ENCODE data around the gene TBXAS1. TPM values are rescaled to one million over a fixed set of nuclear protein-coding genes. Genes with fewer than 3 reads are reported as not detected.
"Not testable (repeated sequence)": the region's sequence is repeated elsewhere in the genome, so short reads cannot be mapped to it uniquely, and the experiment has no call there.

The TBXAS1 gene
- polyA plus RNA-seq, 4 donors: 22.9 to 28.9 (median 25.4) TPM

- DNase-seq (ENCODE audit: low read depth in 4 of 4, low spot score in 3 of 4): no peak
Observed at GRCh38 chr7:139886899-139887298, 57.8 kb downstream of the TBXAS1 start.

GRCh38 chr7:139887992-139888481 is 59.0 kb downstream of the TBXAS1 start:
- DNase-seq (ENCODE audit: low read depth in 4 of 4, low spot score in 3 of 4): no peak

- DNase-seq (ENCODE audit: low read depth in 4 of 4, low spot score in 3 of 4): no peak
Observed at GRCh38 chr7:139889186-139889871, 60.3 kb downstream of the TBXAS1 start.

DNA sequence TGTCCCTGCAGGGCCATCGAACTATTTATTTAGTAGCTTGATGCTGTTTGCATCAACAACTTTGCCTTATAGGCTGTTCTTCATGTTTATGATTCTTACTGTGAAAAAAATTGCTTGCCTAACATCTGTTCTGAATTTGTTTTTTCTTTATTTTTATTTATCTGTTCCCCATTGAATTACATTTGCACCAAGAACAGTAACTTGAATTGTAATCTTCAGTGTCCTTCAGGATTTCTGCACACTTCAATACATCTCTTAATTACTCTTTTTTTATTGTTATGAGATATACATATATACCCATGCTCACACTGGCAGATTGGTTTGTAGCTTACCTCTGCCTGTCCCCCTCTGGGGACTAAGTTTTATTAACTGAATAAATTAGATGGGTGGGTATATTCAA is 64.4 kb downstream of the TBXAS1 start:
- DNase-seq (ENCODE audit: low read depth in 4 of 4, low spot score in 3 of 4): no peak

DNA sequence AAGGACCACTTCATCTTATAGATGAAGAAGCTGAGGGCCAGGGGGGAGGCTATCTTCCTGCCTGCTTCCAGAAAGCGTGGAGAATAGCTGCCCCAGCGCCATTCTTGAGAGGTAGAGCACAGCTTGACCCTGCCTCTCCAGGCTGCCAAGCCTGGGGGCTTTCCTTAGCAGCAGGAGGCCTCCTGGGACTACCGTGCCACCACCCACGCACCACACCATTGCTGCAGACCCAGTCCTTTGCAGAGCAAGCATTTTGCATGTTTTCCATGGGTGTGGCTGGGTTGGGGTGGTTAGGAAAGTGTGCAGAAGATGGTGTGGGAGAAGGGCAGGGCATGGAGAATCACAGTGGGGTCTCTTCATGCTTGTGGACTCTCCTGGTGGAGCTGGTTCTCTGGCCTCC is 64.9 kb downstream of the TBXAS1 start:
- no peak for DNase-seq (ENCODE audit: low read depth in 4 of 4, low spot score in 3 of 4)

- no peak for DNase-seq (ENCODE audit: low read depth in 4 of 4, low spot score in 3 of 4)
Observed at GRCh38 chr7:139895141-139895829, 66.2 kb downstream of the TBXAS1 start.

GRCh38 chr7:139896288-139896687 is 67.2 kb downstream of the TBXAS1 start:
- DNase-seq (ENCODE audit: low read depth in 4 of 4, low spot score in 3 of 4): no peak

- DNase-seq (ENCODE audit: low read depth in 4 of 4, low spot score in 3 of 4): no peak
Observed at GRCh38 chr7:139896831-139897230, 67.8 kb downstream of the TBXAS1 start.

- no peak for DNase-seq (ENCODE audit: low read depth in 4 of 4, low spot score in 3 of 4)
Observed at GRCh38 chr7:139897422-139898090, 68.5 kb downstream of the TBXAS1 start.

DNA sequence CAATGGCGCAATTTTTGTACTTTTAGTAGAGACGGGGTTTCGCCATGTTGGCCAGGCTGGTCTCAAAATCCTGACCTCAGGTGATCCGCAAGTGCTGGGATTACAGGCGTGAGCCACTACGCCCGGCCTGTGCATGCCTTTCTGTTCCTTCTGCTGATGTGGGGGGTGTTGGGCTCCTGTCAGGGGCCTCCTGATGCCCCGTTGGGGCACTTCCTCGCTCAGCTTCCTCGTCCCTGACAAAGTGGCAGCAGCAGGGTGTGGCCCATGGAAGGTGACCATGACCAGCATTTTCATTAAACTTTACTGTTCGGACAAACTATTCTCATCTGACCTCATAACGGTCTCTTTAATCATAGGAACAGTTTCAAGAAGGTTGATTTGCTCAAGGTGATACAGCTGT is 69.4 kb downstream of the TBXAS1 start:
- DNase-seq (ENCODE audit: low read depth in 4 of 4, low spot score in 3 of 4): no peak

DNA sequence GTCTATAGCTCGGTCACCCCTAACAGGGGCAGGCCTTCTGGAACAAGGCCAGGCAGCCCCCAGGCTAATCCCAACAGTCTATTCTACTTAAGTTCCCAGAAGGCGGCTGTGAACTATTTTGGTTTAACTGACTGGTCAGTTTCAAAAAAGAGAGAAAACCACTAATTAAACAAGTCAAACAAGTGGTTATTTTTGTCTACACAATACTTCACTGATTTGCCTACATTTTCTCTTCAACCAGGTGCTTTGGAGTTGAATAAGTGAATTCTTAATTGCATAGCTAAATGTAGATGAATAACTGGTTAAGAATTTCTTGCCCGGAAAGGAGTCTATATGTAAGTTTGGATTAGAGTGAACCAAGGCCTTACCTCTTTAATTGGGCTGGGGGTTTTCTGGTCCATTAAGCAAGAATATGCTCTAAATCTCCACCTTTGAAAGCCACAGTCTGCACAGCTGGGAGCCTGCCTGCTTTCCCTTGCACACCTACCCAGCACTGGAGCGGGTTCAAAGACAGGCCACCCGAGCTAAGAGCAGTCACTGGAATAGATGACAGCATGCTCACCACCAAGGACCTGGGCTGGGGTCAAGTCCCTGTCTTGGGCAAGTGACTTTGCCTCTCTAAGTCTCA is 70.4 kb downstream of the TBXAS1 start:
- peak in 1 of 4 donors; percentile 43 for DNase-seq (ENCODE audit: low read depth in 4 of 4, low spot score in 3 of 4)

GRCh38 chr7:139900326-139900725 is 71.3 kb downstream of the TBXAS1 start:
- no peak for DNase-seq (ENCODE audit: low read depth in 4 of 4, low spot score in 3 of 4)

DNA sequence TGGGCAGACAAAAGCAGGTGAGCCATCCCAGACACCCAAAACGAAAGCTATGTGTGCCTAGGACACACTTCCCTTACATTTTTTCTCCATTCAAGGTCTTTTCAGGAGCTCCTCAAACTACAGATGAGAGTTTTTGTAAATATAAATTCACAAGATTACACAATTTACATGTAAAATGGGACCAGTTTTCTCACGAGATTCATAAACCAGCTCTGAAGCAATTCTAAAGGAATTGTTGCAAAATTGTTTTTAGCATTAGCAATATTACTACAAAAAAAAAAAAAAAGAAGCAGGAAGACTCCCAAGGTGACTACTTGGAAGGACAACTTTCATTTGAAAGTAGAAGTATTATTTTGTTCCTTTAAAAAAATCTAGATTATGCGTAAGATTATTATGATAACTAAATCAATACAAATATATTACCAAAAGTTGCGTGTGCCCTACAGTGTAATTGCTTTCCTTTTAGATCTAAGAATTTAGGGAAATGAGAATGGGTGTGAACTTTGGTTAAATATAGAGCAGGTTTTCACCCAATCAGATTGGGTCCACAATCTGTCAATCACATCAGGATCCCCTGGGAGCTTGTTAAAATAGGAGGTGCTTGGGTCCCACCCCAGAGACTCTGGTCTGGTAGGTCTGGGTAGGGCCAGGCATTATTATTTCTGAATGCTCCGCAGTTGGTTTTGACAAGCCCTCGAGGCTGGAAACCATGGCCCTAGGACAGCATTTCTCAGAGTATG is 72.2 kb downstream of the TBXAS1 start:
- no peak for DNase-seq (ENCODE audit: low read depth in 4 of 4, low spot score in 3 of 4)

DNA sequence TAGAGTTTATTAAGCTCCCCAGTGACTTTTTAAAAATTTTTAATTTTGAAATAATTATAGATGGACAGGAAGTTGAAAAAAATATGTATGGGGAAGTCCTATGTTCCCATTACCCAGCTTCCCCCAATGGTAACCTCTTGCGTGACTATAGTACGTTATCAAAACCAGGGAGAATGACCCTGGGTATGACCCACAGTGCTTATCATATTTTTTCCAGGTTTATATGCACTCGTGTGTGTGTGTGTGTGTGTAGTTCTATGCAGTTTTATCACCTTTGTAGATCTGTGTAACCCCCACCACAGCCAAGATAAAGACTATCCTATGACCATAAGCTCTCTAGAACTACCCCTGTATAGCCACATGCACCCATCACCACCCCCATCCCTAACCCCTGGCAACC is 72.8 kb downstream of the TBXAS1 start:
- DNase-seq (ENCODE audit: low read depth in 4 of 4, low spot score in 3 of 4): no peak

- no peak for DNase-seq (ENCODE audit: low read depth in 4 of 4, low spot score in 3 of 4)
Observed at GRCh38 chr7:139902436-139903102, 73.5 kb downstream of the TBXAS1 start.

DNA sequence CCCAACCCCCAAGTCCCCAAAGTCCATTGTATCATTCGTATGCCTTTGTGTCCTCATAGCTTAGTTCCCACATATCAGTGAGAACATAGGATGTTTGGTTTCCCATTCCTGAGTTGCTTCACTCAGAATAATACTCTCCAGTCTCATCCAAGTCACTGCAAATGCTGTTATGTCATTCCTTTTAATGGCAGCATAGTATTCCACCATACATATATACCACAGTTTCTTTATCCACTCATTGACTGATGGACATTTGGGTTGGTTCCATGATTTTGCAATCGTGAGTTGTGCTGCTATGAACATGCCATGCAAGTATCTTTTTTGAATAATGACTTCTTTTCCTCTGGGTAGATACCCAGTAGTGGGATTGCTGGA is 74.0 kb downstream of the TBXAS1 start:
- DNase-seq (ENCODE audit: low read depth in 4 of 4, low spot score in 3 of 4): not testable (repeated sequence)

DNA sequence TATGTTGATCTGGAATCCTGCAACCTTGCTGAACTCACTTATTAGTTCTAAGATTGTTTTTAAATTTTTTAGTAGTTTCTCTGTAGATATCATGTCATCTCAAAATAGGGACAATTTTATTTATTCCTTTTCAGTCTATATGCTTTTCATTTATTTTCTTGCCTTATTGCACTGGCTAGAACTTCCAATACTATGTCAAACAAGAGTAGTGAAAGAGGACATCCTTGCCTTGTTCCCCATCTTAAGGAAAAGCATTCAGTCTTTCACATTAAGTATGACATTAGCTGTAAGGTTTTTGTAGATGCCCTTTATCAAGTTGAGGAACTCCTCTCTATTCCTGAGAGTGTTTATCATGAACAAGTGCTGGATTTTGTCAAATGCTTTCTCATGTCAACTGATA is 77.8 kb downstream of the TBXAS1 start:
- no peak for DNase-seq (ENCODE audit: low read depth in 4 of 4, low spot score in 3 of 4)

GRCh38 chr7:139908792-139909191 is 79.7 kb downstream of the TBXAS1 start:
- DNase-seq (ENCODE audit: low read depth in 4 of 4, low spot score in 3 of 4): no peak

DNA sequence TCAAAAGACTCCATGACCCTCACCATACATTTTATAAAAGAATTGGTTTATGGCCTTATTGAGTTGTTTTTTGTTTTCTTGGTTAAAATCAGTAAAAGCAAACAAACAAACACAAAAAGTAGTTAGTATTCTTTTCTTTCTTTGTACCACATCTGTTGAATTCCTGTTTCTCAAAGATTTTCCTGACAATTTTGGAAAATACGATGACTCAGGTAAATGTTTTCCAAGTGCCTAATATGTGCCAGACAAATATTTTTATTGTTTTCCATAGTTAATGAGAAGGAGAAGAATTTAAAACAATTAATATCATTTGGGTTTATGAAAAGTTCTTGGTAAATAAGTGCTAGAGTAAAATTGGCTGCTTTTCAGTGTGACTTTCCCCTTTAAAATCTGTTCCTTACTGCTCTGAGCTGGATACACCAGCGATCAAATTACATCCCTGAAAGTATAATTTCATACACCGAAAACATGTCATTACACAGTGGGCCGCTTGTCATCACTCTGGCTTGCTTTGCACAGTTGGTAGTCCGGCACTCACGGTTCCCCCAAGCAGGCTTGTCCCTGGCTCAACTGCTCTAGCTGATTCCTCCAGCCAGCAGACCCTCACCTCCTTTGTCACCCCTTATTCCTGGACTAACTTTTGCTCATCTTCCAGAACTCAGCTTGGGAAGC is 80.5 kb downstream of the TBXAS1 start:
- DNase-seq (ENCODE audit: low read depth in 4 of 4, low spot score in 3 of 4): no peak
